IPS-NIHi7 (cell line): ENCODE measurements around the gene TM9SF3.
A peak's percentile ranks its signal among the peaks of the same experiment; 100 is the strongest.

Experiments used
- DNase-seq: peaks from one replicate; pipeline ENCODE4 v3.0.0; 2012; ENCODE audit warnings: mixed read lengths; ENCODE audit errors: extremely low spot score

TM9SF3 gene

DNA sequence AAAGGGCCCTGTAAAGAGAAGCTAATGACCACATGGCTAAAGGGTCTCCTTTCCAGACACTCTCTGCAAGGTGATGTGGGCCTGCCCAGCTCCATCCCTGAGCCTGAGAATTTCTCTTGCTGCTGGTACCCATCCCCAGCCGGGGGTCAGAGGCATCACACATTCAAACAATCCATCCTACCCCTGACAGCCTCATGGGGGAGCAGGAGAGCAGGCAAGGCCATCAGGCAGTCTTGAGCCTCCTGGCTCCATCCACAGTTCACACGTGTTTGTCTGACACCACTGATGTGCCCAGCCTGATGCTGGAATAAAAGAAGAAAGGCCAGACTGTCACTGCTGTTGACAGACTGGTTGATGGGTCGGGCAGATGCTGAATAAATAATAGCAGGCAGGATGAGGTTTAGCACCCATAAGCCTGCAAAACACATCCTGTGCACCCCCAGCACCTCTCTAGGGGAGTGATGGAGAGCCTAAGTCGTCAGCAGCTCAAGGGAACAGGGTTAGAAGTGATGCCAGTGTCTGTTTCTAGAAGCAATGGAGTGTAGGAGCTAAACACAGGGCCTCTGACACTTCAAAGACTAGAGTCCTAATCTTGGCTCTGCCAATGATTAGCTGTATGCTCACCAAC, 116.6 kb downstream of the TM9SF3 start:
- DNase-seq: peak; percentile 84

DNA sequence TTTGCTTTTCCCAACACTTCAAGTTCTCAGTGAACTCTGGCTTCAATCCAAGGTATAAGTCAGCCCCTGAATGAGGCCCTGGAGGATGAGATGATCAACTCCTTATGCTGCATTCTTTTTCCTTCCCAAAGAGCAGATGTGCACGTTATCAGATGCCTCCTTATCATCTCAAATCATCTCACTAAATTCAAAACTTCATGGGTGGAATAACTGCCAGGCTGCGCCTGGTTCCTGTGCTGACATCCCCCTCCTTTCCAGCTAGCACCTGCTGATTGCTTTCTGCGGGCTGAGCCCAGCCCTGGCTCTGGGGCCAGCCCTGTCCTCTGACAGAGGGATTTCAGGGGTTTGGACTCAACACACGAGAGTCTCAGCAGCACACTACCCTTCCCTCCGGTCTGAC, 118.0 kb downstream of the TM9SF3 start:
- DNase-seq: no peak
